Heart right ventricle (tissue), 16 donors: ENCODE data around the gene ANKDD1A. TPM values are rescaled to one million over a fixed set of nuclear protein-coding genes. Genes with fewer than 3 reads are reported as not detected.

Source experiments
- ATAC-seq, 8 donors: fragments of 200-7000 bp; cut with Tn5 transposase; one replicate each; pipeline ENCODE4 v1.9.1; 2020; ENCODE audit warnings: mild to moderate bottlenecking in 8 of 8, moderate library complexity in 8 of 8, moderate number of reproducible peaks in 1 of 8
- DNase-seq, 2 donors: peaks; one replicate each; pipeline ENCODE4 v3.0.0-alpha.2; 2020
- H3K27ac ChIP-seq, 10 donors: fragments of 200-600 bp; sonication (generic) in 2 of 10; one replicate each; pipeline versions ENCODE4 v1.5.0 to v1.8.0; 2020 to 2022; ENCODE audit warnings: mild to moderate bottlenecking in 3 of 10
- H3K27me3 ChIP-seq, 7 donors: fragments of 200-600 bp; one replicate each; pipeline ENCODE4 v1.8.0; 2021 to 2022; ENCODE audit warnings: mild to moderate bottlenecking in 2 of 7
- H3K36me3 ChIP-seq, 9 donors: fragments of 200-600 bp; sonication (generic) in 1 of 9; one replicate each; pipeline versions ENCODE4 v1.5.0 to v1.8.0; 2020 to 2022; ENCODE audit warnings: mild to moderate bottlenecking in 2 of 9
- H3K4me1 ChIP-seq, 9 donors: fragments of 200-600 bp; sonication (generic) in 1 of 9; one replicate each; pipeline versions ENCODE4 v1.5.0 to v1.8.0; 2020 to 2022; ENCODE audit warnings: mild to moderate bottlenecking in 4 of 9
- H3K4me3 ChIP-seq, 10 donors: fragments of 200-600 bp; sonication (generic) in 2 of 10; one replicate each; pipeline versions ENCODE4 v1.5.0 to v1.8.0; 2020 to 2022; ENCODE audit warnings: mild to moderate bottlenecking in 7 of 10, moderate library complexity in 2 of 10
- H3K9me3 ChIP-seq, 11 donors: fragments of 200-600 bp in 10 of 11; sonication (generic) in 2 of 11; one replicate each; pipeline versions ENCODE4 v1.5.0 to v1.8.0; 2013 to 2022; ENCODE audit warnings: mild to moderate bottlenecking in 2 of 11, control low read depth in 1 of 11, moderate library complexity in 1 of 11
- CTCF ChIP-seq, 9 donors: fragments of 200-600 bp; sonication (generic) in 2 of 9; IDR thresholded peaks; one replicate each; pipeline versions ENCODE4 v1.5.0 to v1.8.0; 2021 to 2022; ENCODE audit warnings: antibody characterized with exemption in 9 of 9, mild to moderate bottlenecking in 5 of 9, moderate library complexity in 1 of 9
- WGBS, 2 donors: extraction: QIAGEN DNeasy Blood & Tissue Kit; methylation state at CpG; one replicate each; pipeline ENCODE4 v1.1.7; 2013; ENCODE audit warnings: inconsistent platforms in 1 of 2; 5-methylcytosine and 5-hydroxymethylcytosine counted together
- intact Hi-C, 10 donors: fragments of 100-400 bp; cut with DNase I; formaldehyde crosslinking; loops; one replicate each; pipeline versions ENCODE4 v1.11.1 to v1.14.2; 2022
- polyA plus RNA-seq, 2 donors: library from polyadenylated mRNA; stranded (reverse); fragments of 200-250 nt; gene quantifications; one replicate each; pipeline ENCODE4 v1.2.3, GENCODE V29; 2013
- total RNA-seq, 10 donors: library from RNA; stranded (reverse); fragmentation: NEBNext Ultra II Directional in 3 of 10; extraction: Animal tissue kit (Norgen Biotek cat#: 25700) in 3 of 10; gene quantifications; one replicate each; pipeline versions ENCODE4 v1.2.1 to v1.2.4, GENCODE V29; 2021 to 2023
- donor health status: Arrhythmogenic right ventricular cardiomyopathy.
- donor health status: ischemic (EF 13 %, LVEDD 7.1; RV severe dilation, severe dysfunction).
- donor health status: healthy with polysubstance abuse.
- donor health status: DM: no; HTN: yes; CAD: no.
- donor health status: DM: no; HTN: no; CAD: no.
- donor health status: ischemic (EF 25% LVEDD 6.9; RV normal size, moderate dysfunction).
- donor health status: ischemic (EF 25% LVEDD 5.7; RV mildly dilated, moderate dysfunction).
- donor health status: healthy.
- donor health status: DM: yes; HTN: yes; CAD: no.
- donor health status: Ischemic cardiomyopathy.
- donor health status: ischemic (EF 35%, LVEDD 5.7; RV mildly dilated, moderate dysfunction).
- donor health status: nonischemic (EF 11% LVEDD 7.7; RV severe dilation, severe dysfunction).
- donor health status: DM: yes; HTN: yes; CAD: no.
- donor health status: PGD.
- donor health status: ischemic (EF 29% LVEDD 5.4; RV normal size, mild dysfunction).
- donor health status: nonischemic (EF 23%, LVEDD 6.1; RV moderate dilation, normal function).

ANKDD1A gene
- total and polyA plus RNA-seq, 12 donors, result 0.70 to 1.9 (median 1.3) TPM

GRCh38 chr15:64921711-64922110 is 10.0 kb downstream of the ANKDD1A start:
- ATAC-seq, result no peak
- H3K27me3 ChIP-seq, result no peaks in the 10 kb centered on the region
- H3K9me3 ChIP-seq, result peaks cover 0 to 6% (median 0%) of the 10 kb centered on the region in 11 donors
- TF ChIP-seq CTCF (IDR thresholded peaks at IDR 0.05), result no peak
- H3K4me3 ChIP-seq, result no peak overlapping the region
- peak overlapping the region in 1 of 10 donors; percentile 41 for H3K27ac ChIP-seq
- H3K4me1 ChIP-seq, result peaks cover 0 to 7% (median 0%) of the 10 kb centered on the region in 9 donors
- DNase-seq, result no peak
- 85 to 92% methylated on average over 6 of the region's 6 CpGs for WGBS, 2 donors
- intact Hi-C loops, result no loop called here
- no peaks in the 10 kb centered on the region for H3K36me3 ChIP-seq

GRCh38 chr15:64923546-64923945 is 11.8 kb downstream of the ANKDD1A start:
- no peak for TF ChIP-seq CTCF (IDR thresholded peaks at IDR 0.05)
- ATAC-seq, result no peak

GRCh38 chr15:64925335-64926330 is 13.9 kb downstream of the ANKDD1A start:
- TF ChIP-seq CTCF (IDR thresholded peaks at IDR 0.05), result no peak
- Histone ChIP-seq H3K4me1 (peaks cover 0 to 17% (median 0%) of the 10 kb centered on the region in 9 donors), H3K36me3 (no peaks in the 10 kb centered on the region), H3K4me3 (no peak overlapping the region), H3K27ac (no peak overlapping the region), H3K27me3 (no peaks in the 10 kb centered on the region), H3K9me3 (peaks cover 0 to 6% (median 0%) of the 10 kb centered on the region in 11 donors)
- ATAC-seq, result no peak
- no peak for DNase-seq
- WGBS, 2 donors, result 92 to 94% methylated on average over 13 of the region's 13 CpGs
- intact Hi-C loops, result no loop called here

More at GRCh38 chr15:64923546-64923945, 11.8 kb downstream of the ANKDD1A start:
- Histone ChIP-seq H3K9me3 (peaks cover 0 to 6% (median 0%) of the 10 kb centered on the region in 11 donors), H3K4me3 (no peak overlapping the region), H3K27me3 (no peaks in the 10 kb centered on the region), H3K36me3 (no peaks in the 10 kb centered on the region), H3K4me1 (peaks cover 0 to 11% (median 0%) of the 10 kb centered on the region in 9 donors), H3K27ac (no peak overlapping the region)
- 97 to 98% methylated on average over 2 of the region's 2 CpGs for WGBS, 2 donors
- intact Hi-C loops, result no loop called here
- no peak for DNase-seq

- ATAC-seq, result no peak
- Histone ChIP-seq H3K4me3 (no peak overlapping the region), H3K4me1 (peaks cover 0 to 17% (median 0%) of the 10 kb centered on the region in 9 donors), H3K27me3 (no peaks in the 10 kb centered on the region), H3K9me3 (peaks cover 0 to 6% (median 0%) of the 10 kb centered on the region in 11 donors), H3K27ac (no peak overlapping the region), H3K36me3 (no peaks in the 10 kb centered on the region)
- 95 to 96% methylated on average over 8 of the region's 8 CpGs for WGBS, 2 donors
- intact Hi-C loops, result no loop called here
- DNase-seq, result no peak
- TF ChIP-seq CTCF (IDR thresholded peaks at IDR 0.05), result no peak
These were observed 15.0 kb downstream of the ANKDD1A start for GRCh38 chr15:64926661-64927060.
